Psoas muscle (tissue), 8 donors: Measurements from ENCODE around the gene NF1. TPM values are rescaled to one million over a fixed set of nuclear protein-coding genes. Genes with fewer than 3 reads are reported as not detected.

ENCODE experiments used
- ATAC-seq, 4 donors: fragments of 200-7000 bp; cut with Tn5 transposase; one replicate each; pipeline ENCODE4 v1.9.1; 2020; ENCODE audit warnings: moderate library complexity in 3 of 4, mild to moderate bottlenecking in 2 of 4
- DNase-seq, 2 donors: peaks; one replicate each; pipeline ENCODE4 v3.0.0-alpha.2; 2020
- H3K27ac ChIP-seq: fragments of 200-600 bp; one replicate; pipeline ENCODE4 v1.8.0; 2022
- H3K27me3 ChIP-seq, 3 donors: fragments of 200-600 bp in 1 of 3; one replicate each; pipeline versions ENCODE4 v1.6.1 to v1.8.0; 2013 to 2022; ENCODE audit warnings: low read length in 2 of 3, mild to moderate bottlenecking in 2 of 3, moderate library complexity in 1 of 3; ENCODE audit not compliant: insufficient read depth in 3 of 3
- H3K36me3 ChIP-seq, 2 donors: fragments of 200-600 bp in 1 of 2; one replicate each; pipeline versions ENCODE4 v1.6.1 to v1.8.0; 2013 to 2022; ENCODE audit warnings: low read depth in 1 of 2, mild to moderate bottlenecking in 1 of 2, moderate library complexity in 1 of 2; ENCODE audit not compliant: insufficient read depth in 1 of 2
- H3K4me1 ChIP-seq: fragments of 200-600 bp; one replicate; pipeline ENCODE4 v1.8.0; 2022
- H3K4me3 ChIP-seq: fragments of 200-600 bp; one replicate; pipeline ENCODE4 v1.8.0; 2022; ENCODE audit warnings: mild to moderate bottlenecking
- H3K9me3 ChIP-seq: fragments of 200-600 bp; one replicate; pipeline ENCODE4 v1.8.0; 2022
- WGBS, 3 donors: extraction: QIAGEN DNeasy Blood & Tissue Kit; methylation state at CpG; one replicate each; pipeline versions ENCODE4 v1.1.6 to v1.1.7; 2013; 5-methylcytosine and 5-hydroxymethylcytosine counted together
- intact Hi-C, 2 donors: fragments of 100-400 bp; cut with DNase I; formaldehyde crosslinking; loops; one replicate each; pipeline versions ENCODE4 v1.11.0 to v1.14.2; 2022
- polyA plus RNA-seq, 3 donors: library from polyadenylated mRNA; stranded (reverse); fragments of 200-250 nt; gene quantifications; one replicate each; pipeline ENCODE4 v1.2.3, GENCODE V29; 2013
- total RNA-seq, 4 donors: library from RNA; stranded (reverse); fragmentation: NEBNext Ultra II Directional in 2 of 4; extraction: Animal tissue kit (Norgen Biotek cat#: 25700) in 2 of 4; gene quantifications; one replicate each; pipeline versions ENCODE4 v1.2.1 to v1.2.4, GENCODE V29; 2021 to 2023
- TF ChIP-seq, protein P1 (sequence below): fragments of 200-600 bp; IDR thresholded peaks from one replicate; pipeline ENCODE4 v1.8.0; 2022; ENCODE audit warnings: antibody characterized with exemption
- donor health status: healthy with polysubstance abuse.
- donor health status: DM: no; HTN: no; CAD: no; lungs with moderate emphysema.
- donor health status: Bipolar disorder and iron deficiency.
- donor health status: healthy.
- donor health status: DM: yes; HTN: yes; CAD: no.
- donor health status: DM: no; HTN: no; CAD: no.
- donor health status: DM: no; HTN: no; CAD: no.
- donor health status: DM: yes; HTN: yes; CAD: no.

The NF1 gene
- total and polyA plus RNA-seq, 7 donors = 3.5 to 35.5 (median 27.4) TPM

DNA sequence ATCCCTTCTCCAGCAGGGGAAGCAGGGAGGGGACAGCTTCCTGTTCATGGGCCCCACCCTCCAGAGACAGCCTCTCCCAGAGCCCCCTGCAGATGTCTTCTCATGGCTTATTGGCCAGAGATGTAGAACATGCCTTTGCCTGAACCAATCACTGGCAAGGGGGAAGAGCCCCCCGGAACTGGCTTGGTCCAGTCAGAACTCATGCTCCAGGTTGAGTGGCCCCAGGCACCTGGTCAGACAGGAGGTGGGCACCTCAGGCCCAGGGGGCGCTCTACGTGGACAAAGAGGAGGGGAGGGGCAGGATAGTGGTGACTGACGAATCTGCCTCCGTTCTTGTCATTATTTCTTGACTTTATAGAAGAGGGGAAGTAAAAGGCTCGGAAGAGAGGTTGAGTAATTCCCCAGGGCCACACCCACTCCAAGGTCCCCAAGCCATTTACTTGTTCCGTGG lies 320.3 kb downstream of the NF1 start:
- no peaks in the 10 kb centered on the region for H3K27me3 ChIP-seq
- no peaks in the 10 kb centered on the region for H3K36me3 ChIP-seq
- H3K4me3 ChIP-seq = no peak overlapping the region
- DNase-seq (no peak), ATAC-seq (no peak)
- no peaks in the 10 kb centered on the region for H3K9me3 ChIP-seq
- peaks cover 9% of the 10 kb centered on the region for H3K4me1 ChIP-seq
- H3K27ac ChIP-seq = no peak overlapping the region
- WGBS, 3 donors = 73 to 90% (median 78%) methylated on average over 7 of the region's 7 CpGs
- intact Hi-C loops = no loop called here
- TF ChIP-seq, protein P1, sequence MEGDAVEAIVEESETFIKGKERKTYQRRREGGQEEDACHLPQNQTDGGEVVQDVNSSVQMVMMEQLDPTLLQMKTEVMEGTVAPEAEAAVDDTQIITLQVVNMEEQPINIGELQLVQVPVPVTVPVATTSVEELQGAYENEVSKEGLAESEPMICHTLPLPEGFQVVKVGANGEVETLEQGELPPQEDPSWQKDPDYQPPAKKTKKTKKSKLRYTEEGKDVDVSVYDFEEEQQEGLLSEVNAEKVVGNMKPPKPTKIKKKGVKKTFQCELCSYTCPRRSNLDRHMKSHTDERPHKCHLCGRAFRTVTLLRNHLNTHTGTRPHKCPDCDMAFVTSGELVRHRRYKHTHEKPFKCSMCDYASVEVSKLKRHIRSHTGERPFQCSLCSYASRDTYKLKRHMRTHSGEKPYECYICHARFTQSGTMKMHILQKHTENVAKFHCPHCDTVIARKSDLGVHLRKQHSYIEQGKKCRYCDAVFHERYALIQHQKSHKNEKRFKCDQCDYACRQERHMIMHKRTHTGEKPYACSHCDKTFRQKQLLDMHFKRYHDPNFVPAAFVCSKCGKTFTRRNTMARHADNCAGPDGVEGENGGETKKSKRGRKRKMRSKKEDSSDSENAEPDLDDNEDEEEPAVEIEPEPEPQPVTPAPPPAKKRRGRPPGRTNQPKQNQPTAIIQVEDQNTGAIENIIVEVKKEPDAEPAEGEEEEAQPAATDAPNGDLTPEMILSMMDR = no peak

DNA sequence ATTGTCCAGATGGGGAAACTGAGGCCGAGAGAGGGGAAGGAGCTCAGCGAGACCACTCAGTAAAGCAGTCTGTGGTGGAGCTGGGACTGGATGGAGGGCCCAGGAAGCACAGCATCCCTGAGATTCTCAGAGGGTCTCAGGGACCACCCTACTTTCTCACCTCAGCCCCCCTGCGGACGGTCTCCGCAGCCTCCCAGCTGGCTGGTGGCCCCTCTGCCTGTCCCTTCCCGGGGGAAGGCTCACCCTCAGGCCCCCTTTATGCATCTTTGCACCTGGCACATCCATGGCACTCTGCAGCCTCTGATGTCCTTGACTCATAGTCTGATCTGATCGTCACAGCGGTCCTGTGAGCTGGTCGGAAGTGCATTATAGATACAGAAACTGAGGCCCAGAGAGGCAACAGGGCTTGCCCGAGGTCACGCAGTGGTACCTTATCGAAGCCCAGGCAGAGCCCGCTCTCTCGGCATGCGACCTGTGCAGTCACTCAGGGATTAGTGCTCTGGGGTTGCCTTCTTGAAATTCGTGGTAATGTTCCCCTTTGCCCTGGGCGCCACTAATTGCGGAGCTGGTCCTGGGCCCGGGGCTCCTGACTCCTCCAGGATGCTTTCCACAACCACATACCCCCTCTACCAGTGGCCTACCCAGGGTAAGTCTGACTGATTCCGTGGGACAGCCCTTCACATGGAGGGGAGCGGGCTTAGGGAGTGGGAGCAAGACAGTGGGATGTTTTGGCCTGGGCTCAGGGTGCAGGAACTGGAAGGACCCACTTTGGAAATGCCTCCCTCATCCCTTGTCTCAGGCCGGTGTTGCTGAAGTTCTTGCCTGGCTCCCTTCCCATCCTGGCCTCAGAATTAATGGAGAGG lies 321.1 kb downstream of the NF1 start:
- no peak for DNase-seq

DNA sequence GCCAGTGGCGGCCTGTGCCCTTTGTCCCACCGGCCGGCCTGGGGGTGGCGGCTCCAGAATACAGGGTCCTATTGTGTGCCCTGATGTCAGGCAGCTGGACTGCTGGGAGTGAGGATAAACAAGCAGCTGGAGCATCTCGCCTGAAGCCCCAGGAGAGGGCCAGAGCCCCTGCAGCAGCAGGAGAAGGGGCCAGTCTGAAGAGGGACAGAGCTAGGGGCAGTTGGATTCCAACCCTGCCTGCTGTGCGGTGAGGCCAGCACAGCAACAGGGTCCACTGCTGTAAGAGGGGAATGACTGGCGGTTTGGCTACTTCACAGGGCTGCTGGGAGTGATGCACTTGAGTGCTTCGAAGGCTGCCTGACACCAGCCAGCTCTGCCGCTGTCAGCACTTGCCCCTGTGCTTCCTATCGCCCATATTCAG lies 321.7 kb downstream of the NF1 start:
- no peak for ATAC-seq
- TF ChIP-seq, protein P1 = no peak
- Histone ChIP-seq H3K4me3 (no peak overlapping the region), H3K27me3 (no peaks in the 10 kb centered on the region), H3K27ac (no peak overlapping the region), H3K9me3 (no peaks in the 10 kb centered on the region), H3K36me3 (no peaks in the 10 kb centered on the region), H3K4me1 (peaks cover 9% of the 10 kb centered on the region)
- intact Hi-C loops = no loop called here
- 48 to 63% (median 52%) methylated on average over 10 of the region's 10 CpGs for WGBS, 3 donors
- DNase-seq = no peak

More for the DNA sequence above, 321.1 kb downstream of the NF1 start:
- Histone ChIP-seq H3K4me1 (peaks cover 9% of the 10 kb centered on the region), H3K27ac (no peak overlapping the region), H3K27me3 (no peaks in the 10 kb centered on the region), H3K9me3 (no peaks in the 10 kb centered on the region), H3K36me3 (no peaks in the 10 kb centered on the region), H3K4me3 (no peak overlapping the region)
- ATAC-seq = no peak
- intact Hi-C loops = no loop called here
- 79 to 88% (median 80%) methylated on average over 22 of the region's 22 CpGs for WGBS, 3 donors
- TF ChIP-seq, protein P1 = no peak

DNA sequence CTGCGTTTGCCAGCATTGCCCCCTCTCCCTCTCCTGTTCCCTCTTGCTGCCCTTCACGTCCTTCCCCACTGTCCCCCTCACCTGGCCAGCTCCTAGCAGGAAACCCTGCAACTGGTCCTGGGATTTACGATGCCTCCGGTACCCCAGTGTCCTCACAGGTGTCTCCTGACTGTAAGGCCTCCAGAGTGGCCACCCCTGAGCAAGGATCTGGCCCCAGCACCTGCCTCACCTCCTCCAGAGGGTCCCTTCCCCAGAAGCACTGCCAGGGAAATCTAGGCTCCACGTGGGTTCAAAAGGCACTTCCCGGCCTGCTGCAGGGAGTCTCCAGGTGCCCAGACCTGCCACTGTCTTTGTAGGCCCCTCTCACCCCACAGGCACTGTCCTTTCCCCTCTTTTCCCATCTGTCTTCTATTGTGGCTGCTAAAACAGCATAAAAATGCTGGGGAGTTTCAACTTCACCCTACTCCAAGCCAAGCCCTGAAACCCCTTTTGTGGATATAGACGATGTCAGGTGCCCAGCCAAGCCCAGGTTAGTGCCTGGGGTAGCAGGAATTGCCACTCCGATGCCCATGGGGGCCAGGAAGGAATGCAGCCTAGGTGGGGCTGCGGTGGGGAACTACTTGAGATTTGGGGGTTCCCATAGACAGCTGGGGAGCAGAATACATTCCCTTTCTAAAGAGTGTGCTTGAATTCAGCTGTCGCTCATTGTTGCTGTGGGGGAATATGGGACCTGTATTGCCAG lies 322.4 kb downstream of the NF1 start:
- Histone ChIP-seq H3K27me3 (no peaks in the 10 kb centered on the region), H3K9me3 (no peaks in the 10 kb centered on the region), H3K4me3 (no peak overlapping the region), H3K4me1 (peaks cover 9% of the 10 kb centered on the region), H3K36me3 (no peaks in the 10 kb centered on the region), H3K27ac (no peak overlapping the region)
- ATAC-seq = no peak
- no peak for DNase-seq
- TF ChIP-seq, protein P1 = no peak
- WGBS, 3 donors = 84 to 88% (median 86%) methylated on average over 10 of the region's 10 CpGs
- intact Hi-C loops = no loop called here
